NOMO-1 (cell line): ENCODE data around the gene WNT11.
"Not testable (repeated sequence)": the region's sequence is repeated elsewhere in the genome, so short reads cannot be mapped to it uniquely, and the experiment has no call there.

Source experiments
- DNase-seq, 2 experiments: peaks; one replicate each; lab custom pipeline; 2025; ENCODE audit not compliant: unreplicated experiment in 2 of 2; lab: John Stamatoyannopoulos, UW

WNT11 gene

DNA sequence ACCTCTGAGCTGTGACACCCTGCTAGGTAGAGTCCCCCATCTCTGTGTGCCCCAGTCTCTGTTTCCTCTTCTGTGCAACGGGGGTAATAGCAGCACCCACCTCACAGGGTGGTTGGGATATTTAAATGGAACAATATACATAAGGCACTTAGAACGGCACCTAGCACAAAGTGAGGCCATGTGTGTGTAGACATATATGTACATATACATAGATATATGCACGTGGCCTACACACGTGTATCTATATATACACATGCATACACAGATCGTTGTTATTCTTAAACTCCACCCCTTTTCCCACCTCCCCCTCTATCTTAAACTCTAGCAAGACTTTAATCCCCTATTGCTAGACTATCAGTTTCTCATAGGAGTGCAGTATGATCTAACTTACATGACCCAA lies 2.4 kb downstream of the WNT11 start:
- no peak for DNase-seq

DNA sequence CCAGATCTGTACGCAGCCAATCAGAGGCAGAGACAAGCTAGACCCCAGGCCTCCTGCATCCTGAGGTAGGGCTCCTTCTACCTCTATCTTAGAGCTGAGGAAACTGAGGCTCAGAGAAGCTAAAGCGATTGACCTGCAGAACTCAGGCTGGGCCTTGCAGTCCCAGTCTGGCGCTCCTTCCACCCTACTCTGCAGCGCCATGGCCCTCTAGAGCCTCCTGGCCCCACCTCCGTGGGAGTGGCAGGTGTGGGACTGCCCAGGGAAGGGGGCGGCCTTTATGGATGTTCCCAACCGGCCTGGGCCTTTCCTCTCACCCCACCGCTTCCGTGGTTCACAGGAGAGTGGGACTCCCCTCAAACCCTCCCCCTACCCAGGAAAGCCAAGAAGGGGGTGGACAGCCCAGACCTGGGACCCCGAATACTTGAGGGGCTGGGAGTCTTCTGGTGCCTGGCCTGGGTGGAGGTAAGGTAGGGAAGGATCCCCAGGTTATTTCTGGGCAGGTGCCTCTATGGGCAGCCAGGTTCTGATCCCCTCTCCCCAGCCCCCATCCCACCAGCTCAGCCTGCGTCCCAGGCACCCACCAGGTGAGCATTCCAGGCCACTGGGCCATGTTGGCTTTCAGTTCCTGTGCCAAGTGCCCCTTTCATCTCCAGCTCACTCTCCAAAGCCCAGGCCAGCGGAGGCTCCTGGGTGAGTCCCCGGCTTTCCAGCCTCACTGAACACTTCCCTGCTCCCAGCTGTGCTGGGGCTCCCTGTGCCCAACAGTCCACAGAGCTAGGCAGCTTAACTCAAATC lies 3.0 kb downstream of the WNT11 start:
- DNase-seq, result no peak

DNA sequence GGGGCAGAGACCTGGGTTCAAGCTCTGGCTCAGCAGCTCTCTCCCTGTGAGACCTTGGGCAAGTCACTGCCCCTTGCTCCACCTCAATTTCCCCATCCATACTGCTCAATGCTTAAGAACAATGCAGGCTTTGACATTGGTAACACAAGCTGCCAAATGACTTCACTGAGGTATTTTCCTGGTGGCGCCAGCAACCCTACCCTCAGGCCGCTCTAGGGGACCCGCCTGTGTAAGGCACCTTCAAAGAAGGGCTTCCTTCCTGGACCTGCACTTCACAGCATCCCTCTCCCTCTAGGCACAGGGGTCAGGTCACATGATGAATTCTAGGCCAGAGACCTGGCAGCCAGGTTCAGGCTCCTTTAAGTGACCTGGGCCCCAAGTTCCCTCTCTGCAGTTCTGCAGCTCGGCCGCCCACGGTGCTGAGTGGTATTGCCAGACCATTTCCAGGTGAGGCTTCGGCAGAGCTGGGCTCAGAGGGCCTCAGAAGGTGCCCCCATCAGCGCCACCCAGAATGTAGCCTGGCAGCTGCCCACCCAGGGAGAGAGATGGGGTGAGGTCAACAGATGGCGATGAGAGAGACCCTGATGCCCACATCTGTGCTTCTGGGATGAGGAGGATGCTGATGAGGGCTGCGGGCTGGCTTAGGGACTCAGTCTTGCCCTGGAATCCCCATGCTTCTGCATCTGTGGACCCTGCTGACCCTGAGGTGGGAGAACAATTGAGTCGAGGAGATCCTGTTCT lies 4.5 kb downstream of the WNT11 start:
- DNase-seq, result no peak

DNA sequence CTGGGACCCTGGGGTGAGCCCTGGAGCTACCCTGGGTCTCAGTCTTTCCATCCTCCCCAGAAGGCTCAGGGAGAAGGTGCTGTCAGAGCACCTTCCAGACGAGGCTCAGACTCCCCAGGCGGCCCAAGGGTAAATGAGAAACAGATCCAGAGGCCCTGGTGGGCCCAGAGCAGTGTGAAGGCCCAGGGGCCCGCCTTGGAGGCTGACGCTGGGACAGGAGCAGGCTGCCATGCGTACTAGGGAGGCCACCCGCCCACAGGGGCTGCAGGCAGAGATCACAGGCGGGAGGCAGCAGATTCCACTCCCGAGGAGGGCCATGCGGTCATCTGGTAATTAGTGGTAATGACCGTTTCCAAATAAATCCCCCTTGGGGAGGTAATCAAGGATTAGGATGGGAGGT lies 5.2 kb downstream of the WNT11 start:
- no peak for DNase-seq

DNA sequence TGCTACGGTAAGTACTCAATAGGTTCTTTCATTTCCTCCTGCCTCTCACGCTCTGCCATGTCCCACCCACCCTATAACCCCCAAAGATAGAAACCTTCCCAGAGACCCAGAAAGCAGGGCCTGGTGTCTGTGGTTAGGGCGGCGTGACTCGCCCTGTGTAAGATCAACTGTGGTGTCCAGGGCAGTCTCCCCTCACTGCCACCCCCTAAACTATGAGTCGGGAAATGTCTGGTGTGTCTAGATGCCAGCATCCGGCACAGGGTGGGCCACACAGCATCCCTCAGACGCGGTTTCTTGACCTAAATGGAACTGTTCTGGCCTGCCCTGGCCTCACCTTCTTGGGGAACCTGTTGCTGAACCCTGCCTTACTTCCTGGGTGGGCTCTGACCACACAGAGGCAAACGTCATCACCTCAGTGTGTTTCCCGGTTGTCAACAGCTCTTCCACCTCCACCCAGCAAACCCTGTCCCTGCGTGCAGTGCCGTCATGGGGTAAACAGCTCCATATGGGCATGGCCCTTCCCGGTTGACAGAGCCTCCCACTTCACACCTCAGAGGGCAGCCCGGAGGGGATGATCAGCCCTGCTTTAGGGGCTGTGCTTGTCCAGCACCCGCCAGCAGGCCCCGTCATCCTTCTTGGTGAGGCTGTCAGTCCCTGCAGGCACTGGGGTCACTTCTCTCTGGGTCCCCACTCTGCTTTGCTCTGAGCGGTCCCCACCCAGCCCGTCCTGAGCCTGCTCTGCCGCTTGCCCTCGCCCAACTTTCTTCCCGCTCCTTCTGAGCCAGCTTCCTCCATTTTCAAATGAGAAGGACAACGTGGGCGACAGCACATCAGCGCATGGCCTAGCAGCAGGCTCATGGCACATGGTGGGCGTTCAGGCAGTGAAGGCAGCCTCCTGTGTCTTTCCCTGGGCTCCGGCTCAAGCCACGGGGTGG lies 6.0 kb downstream of the WNT11 start:
- DNase-seq, result no peak

DNA sequence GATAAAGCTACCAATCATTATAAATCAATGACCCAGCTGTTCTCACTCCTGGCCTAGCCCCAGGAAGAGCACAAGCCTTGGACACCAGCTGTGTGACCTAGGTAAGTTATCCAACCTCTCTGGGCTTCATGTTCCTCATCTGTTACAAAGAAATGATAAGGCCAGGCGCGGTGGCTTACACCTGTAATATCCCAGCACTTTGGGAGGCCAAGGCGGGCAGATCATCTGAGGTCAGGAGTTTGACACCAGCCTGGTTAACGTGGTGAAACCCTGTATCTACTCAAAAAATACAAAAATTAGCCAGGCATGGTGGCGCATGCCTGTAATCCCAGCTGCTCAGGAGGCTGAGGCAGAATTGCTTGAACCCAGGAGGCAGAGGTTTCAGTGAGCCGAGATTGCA lies 7.6 kb downstream of the WNT11 start:
- not testable (repeated sequence) for DNase-seq

DNA sequence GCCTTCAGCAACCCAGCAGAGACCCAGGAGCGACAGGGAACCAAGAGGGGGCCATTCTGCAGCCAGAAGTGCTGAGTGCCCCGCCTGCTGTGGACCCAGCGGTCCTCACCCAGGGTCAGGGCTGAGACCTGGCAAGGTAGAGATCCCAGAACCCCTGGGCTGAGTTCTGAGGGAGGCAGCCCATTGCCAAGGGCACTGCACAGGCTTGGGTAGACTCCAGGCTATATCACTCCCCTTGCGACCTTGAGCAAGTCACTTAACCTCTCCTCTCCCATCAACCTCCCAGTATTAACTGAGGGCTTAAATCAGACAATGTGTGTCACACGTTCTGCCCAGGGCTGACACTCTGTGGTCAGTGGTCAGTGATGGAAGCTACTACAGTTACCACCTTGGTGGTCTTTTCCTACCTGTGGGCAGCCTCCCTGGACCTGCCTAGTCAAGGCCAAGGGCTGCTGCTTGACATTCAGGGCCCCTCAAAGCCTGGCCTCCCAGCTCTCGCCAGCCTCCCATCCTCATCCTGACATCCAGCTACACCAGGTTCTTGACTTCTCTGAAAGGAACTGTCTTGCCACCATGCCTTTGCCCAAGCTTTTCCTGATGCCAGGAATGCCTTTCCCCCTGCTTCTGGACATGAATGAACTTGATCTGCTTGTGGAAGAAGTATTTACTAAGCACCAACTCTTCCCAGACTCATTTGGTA lies 8.2 kb downstream of the WNT11 start:
- DNase-seq, result no peak

DNA sequence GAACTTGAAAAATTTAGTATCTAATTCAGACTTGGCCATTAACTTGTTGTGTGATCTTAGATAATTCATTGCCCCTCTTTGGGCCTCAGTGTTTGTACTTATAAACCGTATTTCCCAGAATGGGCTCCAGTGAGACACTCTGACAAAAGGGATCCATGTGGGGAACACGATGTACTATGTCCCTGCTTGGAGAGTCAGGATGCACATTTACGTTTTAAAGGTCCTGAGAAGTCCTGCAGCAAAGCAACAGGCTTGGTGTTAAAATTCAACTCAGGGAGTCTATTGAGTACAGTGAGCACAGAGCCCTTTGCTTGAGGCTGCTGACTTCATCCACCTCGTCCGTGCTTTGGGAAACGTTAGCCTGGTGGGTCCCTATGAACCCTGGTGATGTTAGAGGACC lies 9.0 kb downstream of the WNT11 start:
- no peak for DNase-seq

DNA sequence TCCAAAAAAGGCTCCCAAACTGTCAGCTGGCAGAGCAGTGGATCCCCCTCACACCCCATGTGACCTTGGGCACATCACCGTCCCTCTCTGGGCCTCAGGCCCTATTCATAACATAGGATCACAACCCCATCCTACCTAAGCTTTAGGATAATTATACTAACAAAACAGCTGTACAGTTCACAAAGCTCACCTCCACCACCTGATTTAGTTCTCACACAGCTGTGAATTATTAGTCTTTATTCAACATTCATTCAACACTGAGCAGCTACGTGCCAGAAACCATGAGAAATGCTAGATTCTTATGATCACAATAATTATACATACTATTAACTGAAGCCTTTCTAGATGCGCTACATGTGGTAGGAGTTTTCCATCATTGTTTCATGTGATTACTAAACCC lies 9.5 kb downstream of the WNT11 start:
- no peak for DNase-seq

DNA sequence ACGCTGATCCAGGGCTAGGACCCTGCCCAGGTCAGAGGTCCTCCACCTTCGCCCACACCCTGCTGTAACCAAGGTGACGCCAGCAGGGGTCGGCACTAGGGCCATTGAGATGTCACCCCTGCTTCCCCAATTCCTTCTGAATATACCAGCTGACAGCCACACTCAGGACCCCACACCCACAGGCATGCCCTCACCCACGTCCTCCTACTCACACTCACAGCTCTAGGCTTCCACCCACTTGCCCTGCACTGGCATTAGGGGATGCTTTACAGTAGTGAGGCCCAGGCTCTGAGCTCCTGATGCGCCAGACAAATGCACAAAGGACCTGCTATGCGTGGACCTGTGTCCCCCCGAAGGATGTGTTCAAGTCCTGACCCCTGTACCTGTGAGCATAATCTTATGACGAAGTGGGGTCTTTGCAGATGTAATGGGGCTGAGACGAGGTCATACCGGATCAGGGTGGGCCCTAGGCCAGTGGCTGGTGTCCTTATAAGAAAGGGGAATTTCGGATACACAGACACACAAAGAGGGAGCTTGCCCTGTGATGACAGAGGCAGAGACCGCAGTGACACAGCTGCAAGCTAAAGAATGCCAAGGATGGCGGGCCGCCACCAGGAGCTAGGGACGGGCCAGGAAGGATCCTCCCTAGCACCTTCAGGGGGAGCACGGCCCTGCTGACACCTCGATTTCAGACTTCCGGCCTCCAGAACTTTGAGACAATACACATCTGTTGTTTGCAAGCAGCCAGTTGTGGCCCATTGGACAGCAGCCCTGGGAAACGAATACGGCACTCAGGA lies 11.2 kb downstream of the WNT11 start:
- DNase-seq, result no peak

DNA sequence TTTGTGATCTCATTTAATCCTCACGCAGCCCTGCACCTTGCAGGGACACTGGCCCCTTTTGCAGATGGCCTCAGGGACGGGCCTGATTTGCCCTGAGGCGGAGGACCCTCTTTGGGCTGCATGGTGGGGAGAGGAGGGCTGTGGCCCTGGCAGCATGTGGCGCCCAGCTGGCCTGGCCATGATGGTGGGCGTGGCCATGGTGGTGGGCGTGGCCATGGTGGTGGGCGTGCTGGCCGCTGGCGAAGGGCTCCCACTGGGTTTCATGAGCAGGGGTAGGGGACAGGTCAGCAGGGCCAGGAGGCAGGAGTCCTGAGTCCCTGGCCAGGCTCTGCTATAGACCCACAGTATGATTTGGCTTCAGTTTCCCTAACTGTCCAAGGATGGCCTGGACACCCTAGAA lies 13.1 kb downstream of the WNT11 start:
- DNase-seq, result no peak

DNA sequence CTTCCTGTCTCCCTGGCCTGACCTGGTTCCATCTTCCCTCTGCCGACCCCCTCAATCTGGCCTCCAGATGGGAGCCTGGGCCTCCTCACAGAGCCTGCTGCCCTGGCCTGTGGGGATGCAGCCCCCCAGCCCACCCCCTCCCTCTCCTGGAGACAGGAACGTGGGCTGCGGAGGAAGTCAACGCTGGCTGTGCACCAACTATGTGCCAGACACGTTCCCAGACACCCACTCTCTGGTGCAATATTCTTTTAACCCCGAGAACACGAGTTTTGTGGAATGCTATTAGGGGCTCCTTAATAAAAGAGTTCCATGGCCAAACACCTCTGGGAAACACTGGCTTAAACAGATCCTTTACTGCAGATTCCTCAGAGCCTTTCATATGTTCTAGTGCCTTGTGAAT lies 15.9 kb downstream of the WNT11 start:
- no peak for DNase-seq

DNA sequence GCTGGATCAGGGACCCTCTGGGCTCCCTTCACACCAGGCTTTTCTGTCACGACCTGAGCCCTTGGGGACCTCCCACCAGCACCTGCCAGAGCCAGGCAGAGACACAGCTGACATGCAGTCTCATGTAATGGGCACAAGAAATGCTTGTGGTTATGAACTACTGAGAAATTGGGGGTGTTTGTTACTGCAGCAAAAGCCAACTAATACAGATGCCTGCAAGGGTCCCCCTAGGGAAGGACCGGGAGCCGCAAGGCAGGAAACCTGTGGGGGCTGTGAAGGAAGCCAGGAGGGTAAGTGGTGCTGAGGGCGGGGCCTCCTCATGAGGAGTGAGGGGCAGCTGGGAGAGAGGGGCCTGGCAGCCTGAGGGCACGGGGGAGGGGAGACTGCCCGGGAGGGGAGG lies 16.6 kb downstream of the WNT11 start:
- DNase-seq, result no peak

DNA sequence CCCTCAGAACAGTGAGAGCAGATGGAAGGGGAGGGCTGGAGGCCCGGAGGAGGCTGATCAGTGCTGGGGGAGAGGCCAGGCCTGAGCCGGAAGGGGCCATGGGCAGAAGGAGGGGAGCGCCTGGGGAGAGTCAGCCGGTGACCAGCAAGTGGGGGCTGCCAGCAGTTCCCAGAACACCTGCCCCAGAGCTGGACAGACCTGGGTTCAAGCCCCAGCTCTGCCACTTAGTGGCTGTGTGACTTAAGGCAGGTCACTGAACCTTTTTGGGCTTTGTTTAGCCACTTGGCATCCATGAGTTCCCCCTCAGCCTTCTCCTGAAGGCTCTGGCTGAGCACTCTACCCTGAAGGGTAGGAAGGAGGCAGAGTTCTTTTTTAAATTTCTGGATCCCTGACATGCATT lies 17.4 kb downstream of the WNT11 start:
- DNase-seq, result no peak

DNA sequence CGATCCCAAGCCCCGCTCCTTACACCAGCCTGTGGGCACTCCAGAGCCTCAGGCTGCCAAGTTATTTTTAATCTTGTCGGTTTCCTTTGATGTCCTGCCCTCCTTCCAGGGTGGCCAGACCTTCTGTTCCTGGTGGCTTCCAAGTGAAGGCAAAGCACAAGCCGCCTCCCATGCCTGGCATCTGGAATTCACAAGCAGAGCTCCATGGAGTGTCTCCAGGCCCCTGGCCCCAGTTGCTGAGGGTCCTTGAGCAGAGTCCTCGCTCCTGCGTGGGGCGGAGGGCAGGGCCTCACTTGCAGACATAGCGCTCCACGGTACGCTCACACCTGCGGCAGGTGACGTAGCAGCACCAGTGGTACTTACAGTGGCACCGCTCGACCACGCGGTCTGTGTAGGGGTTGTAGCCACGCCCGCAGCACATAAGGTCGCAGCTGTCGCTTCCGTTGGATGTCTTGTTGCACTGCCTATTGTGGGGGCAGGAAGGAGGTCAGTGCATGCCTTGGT lies 19.5 kb downstream of the WNT11 start:
- DNase-seq, result no peak

DNA sequence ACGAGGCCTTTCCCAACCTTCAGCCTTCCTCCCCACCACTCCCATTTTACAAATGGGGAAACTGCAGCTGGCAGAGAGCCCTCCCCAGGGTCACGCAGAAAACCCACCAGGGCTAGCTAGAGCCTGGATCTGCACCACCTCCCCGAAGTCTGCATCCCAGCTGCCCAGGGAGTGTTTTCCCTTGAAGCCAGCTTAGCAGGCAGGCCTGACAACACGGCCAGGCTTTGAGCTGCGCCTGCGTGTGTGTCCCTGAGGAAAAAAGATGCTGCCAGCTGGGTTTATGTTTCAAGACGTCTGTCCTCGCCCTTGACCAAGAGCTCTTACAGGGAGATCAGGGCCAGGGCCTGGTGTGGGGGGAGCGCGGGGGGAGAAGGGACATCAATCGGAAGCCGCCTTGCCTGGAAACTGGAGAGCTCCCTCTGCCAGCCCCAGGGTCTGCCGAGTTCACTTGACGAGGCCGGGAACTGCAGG lies 20.3 kb downstream of the WNT11 start:
- DNase-seq, result no peak

DNA sequence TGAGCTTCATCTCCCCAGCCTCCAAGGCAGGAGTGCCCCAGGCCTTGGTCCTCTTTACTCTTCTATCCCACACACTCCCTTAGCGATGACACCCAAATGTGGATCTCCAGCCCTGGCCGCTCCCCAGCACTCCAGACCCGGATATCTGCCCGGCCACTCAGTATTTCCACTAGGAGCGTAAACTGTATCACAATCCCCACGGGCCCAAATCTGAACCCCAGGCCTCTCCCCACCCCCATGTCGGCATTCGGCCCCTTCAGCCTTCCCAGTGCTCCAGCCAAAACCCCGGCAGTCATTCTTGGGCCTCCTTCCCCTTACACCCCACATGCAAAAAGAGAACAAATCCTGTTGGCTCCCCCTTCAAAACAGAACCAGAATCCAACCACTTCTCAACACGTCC lies 20.8 kb downstream of the WNT11 start:
- no peak for DNase-seq

DNA sequence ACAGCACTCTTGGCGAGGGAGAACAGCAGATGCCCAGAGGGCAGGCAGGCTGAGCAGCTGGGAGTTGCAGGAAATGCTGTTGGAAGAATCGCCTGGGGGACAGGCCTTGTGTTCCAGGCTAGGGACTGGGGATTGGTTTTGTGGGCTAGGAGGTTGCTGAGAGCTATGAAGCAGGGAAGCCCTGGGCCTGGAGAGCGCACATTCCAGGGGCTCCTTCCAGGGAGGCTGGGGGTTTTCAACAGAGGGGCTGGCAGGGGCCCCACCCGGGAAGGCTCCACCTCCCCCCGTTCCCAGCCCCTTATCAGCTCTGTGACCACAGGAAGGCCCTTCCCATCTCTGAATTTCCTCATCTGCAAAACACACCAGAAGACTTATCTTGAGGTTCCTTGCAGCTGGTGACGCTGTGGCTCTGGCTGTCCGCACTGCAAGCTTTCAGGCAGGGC lies 21.7 kb downstream of the WNT11 start:
- DNase-seq, result no peak

DNA sequence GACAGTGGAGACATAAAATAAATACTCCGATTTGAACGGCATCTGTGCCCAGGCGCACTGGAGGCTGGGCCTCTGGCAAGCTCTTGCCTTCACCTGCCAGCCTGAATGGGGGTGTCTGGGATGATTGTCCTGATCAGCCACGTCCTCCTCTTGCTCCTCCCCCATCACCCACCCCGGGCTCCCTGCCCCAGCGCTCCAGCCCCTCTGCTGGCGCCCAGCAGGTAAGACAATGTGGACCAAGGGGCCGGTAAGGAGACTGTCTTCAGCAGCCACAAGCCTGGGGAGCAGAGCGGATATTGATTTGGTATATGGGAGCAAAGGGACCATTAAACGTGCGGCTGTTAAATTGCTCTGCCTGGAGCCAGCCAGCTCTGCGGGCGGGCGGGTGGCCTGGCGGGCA lies 24.9 kb downstream of the WNT11 start:
- no peak for DNase-seq

DNA sequence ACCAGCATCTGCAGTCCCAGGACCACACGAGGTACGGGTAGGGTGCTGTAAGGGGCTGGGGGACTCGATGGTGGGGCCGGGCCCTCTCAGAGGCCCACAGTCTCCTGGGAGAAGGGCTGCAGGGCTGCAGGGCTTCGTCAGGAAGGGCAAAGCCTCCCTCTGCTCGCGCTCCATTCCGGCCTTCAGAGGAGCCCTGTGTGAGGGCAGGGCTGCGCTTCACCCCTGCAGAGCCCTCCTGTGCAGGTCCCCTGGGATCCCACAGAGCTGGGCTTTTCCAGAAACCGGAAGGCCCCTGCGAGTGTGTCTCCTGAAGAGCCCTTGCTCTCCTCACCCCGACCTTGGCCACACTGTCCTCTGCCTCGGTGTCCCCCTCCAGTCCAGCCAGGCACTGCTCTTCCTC lies 27.2 kb downstream of the WNT11 start:
- no peak for DNase-seq
